ENCODE data around the gene LDB3. TPM values are rescaled to one million over a fixed set of nuclear protein-coding genes. Genes with fewer than 3 reads are reported as not detected.

The LDB3 gene
- total and polyA plus RNA-seq, 2 of the 8 experiments (the other 6 are each of a cell fraction or from before 2014, with no cell fraction given), result 0.20 to 0.43 TPM

DNA sequence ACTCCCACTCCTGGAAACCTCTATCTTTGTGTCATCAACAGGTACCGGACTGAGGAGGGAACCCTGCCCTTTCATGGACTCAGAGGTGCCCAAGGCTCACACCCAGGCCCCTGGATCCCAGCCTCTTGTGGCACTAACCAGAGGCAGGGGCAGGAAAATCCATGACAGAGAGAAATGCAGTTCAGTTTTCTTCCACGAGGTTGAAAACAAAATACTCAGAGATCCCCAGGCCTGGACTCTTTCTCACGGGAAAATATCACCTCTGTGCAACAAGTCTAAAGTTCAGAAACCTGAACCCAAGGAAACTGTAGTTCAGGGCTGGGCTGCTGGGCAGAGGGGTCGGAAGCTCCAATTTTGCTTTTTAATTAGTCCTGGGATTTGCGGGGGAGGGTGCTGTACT, 35.4 kb upstream of the LDB3 start:
- Histone ChIP-seq H3K4me2 (ENCODE audit: insufficient read depth in 1 of 2, low read depth in 2 of 2, low read length in 2 of 2) (peak overlapping the region in 1 of 2 experiments; percentile 81; a peak in 1 of 4 replicates), H4K20me1 (replicated peaks in 1 of 2; ENCODE audit: control insufficient read depth in 1 of 2, insufficient read depth in 2 of 2, low read length in 2 of 2) (no peaks in the 10 kb centered on the region), H4K8ac (ENCODE audit: extremely low read depth, insufficient read depth, low read length) (no peak overlapping the region), H3K9me3 (ENCODE audit: insufficient read depth in 2 of 2, low read depth in 1 of 2, low read length in 1 of 2) (no peaks in the 10 kb centered on the region), H3K23me2 (ENCODE audit: low read depth, low read length) (peaks cover 2% of the 10 kb centered on the region; the same call in 1 of the 2 replicates), H2BK12ac (ENCODE audit: low read depth, low read length) (no peak overlapping the region), H3K27me3 (replicated peaks in 1 of 4; ENCODE audit: control insufficient read depth in 3 of 4, extremely low read depth in 1 of 4, insufficient read depth in 3 of 4, low read length in 3 of 4) (peaks cover 0 to 23% (median 12%) of the 10 kb centered on the region in 4 experiments; a peak in 5 of 7 replicates), H2AFZ (ENCODE audit: low read length) (peak overlapping the region; percentile 52; the same call in 1 of the 2 replicates), H2BK5ac (ENCODE audit: low read depth, low read length) (no peak overlapping the region), H3K4ac (replicated peaks; ENCODE audit: insufficient read length, low read depth, low read length) (no peak overlapping the region), H4K5ac (ENCODE audit: insufficient read length, low read depth, low read length) (no peak overlapping the region), H3K14ac (ENCODE audit: insufficient read length) (no peak overlapping the region), H3K4me1 (replicated peaks in 1 of 4; ENCODE audit: control insufficient read depth in 3 of 4, insufficient read depth in 4 of 4, low read length in 3 of 4) (peaks cover 0 to 9% (median 3%) of the 10 kb centered on the region in 4 experiments; a peak in 5 of 7 replicates), H3K36me3 (ENCODE audit: control insufficient read depth in 2 of 4, insufficient read depth in 4 of 4, low read length in 3 of 4) (no peaks in the 10 kb centered on the region), H3K79me2 (ENCODE audit: control insufficient read depth in 1 of 2, insufficient read depth in 2 of 2, low read length in 2 of 2) (no peaks in the 10 kb centered on the region), H2BK120ac (replicated peaks; ENCODE audit: low read depth, low read length) (no peak overlapping the region), H3K27ac (ENCODE audit: low read depth, low read length) (no peak overlapping the region), H4K91ac (replicated peaks; ENCODE audit: insufficient read length, low read length) (no peak overlapping the region), H2BK20ac (ENCODE audit: low read length) (no peak overlapping the region), H3K23ac (ENCODE audit: insufficient read length) (no peak overlapping the region), H3K79me1 (ENCODE audit: low read depth, low read length) (no peaks in the 10 kb centered on the region), H3K56ac (replicated peaks; ENCODE audit: insufficient read length, low read depth, low read length) (no peak overlapping the region), H2BK15ac (ENCODE audit: low read length) (no peak overlapping the region), H3K4me3 (ENCODE audit: extremely low read depth in 1 of 4, insufficient read depth in 2 of 4, low read depth in 3 of 4, low read length in 4 of 4) (no peak overlapping the region), H2AK5ac (ENCODE audit: low read depth, low read length) (no peak overlapping the region), H3K18ac (ENCODE audit: extremely low read depth, low read length) (no peak overlapping the region), H3K9ac (replicated peaks in 1 of 4; ENCODE audit: extremely low read depth in 1 of 4, low read depth in 3 of 4, low read length in 3 of 4) (no peak overlapping the region)
- 70% methylated on average over 5 of the region's 5 CpGs; no CpG with 5 or more reads in 1 of the 2 experiments for WGBS, 2 experiments (ENCODE audit: extremely low coverage in 1 of 2, insufficient coverage in 1 of 2, insufficient read length in 1 of 2, insufficient replicate concordance in 2 of 2, low coverage in 1 of 2, low lambda C conversion rate in 2 of 2, missing lambda C conversion rate in 1 of 2)
- DNase-seq (ENCODE audit: low read depth in 1 of 2, low spot score in 2 of 2) (no peak), FAIRE-seq (no peak)
- CTCF ChIA-PET (ENCODE audit: partially characterized antibody), result interaction anchor here (0.7 to 8.0 kb wide), 21 partner anchors 11 to 362 kb away, joined by 3 to 57 read pairs (median 4); partner anchors contain the start of gene LDB3
- POLR2A ChIA-PET (ENCODE audit: partially characterized antibody), result interaction anchor here (0.6 kb wide), 1 partner anchor 9 kb away, joined by 3 read pairs; no protein-coding TSS in a partner anchor
- TF ChIP-seq YY1 (IDR thresholded peaks at IDR 0.05; ENCODE audit: low read depth, low read length), result no peak
- TF ChIP-seq SIRT6 (IDR thresholded peaks at IDR 0.05; ENCODE audit: low read length), result no peak
- TF ChIP-seq ASH2L (IDR thresholded peaks at IDR 0.05; ENCODE audit: low read length), result no peak
- no peak for TF ChIP-seq TCF12 (IDR thresholded peaks at IDR 0.05; ENCODE audit: low read depth, low read length)
- TF ChIP-seq SP4 (IDR thresholded peaks at IDR 0.05; ENCODE audit: low read length), result no peak
- TF ChIP-seq POLR2AphosphoS5 (IDR thresholded peaks at IDR 0.05; ENCODE audit: low read depth, low read length), result no peak
- TF ChIP-seq ZNF274 (IDR thresholded peaks at IDR 0.05; ENCODE audit: borderline replicate concordance, extremely low read depth, low read length), result no peak
- TF ChIP-seq POLR2A (IDR thresholded peaks at IDR 0.05; ENCODE audit: control extremely low read depth in 1 of 2, low read depth in 2 of 2, low read length in 2 of 2), result no peak
- no peak for TF ChIP-seq TAF7 (optimal IDR thresholded peaks at IDR 0.05; ENCODE audit: borderline replicate concordance, low read depth, low read length)

Measured in H1 (cell line).